ENCODE measurements around the gene KLF15. TPM values are rescaled to one million over a fixed set of nuclear protein-coding genes. Genes with fewer than 3 reads are reported as not detected.

Gene KLF15
- total RNA-seq, 1 donor from 2014 or later, result 25.3 TPM

- no peaks in the 10 kb centered on the region for H3K27me3 ChIP-seq
- DNase-seq (ENCODE audit: extremely low spot score in 2 of 2), result no peak
- H3K4me1 ChIP-seq, result peaks cover 21% of the 10 kb centered on the region
- intact Hi-C loops (cut with DNase I), result no loop called here
- H3K36me3 ChIP-seq, result no peaks in the 10 kb centered on the region
- no peak overlapping the region for H3K4me3 ChIP-seq
- no peaks in the 10 kb centered on the region for H3K9me3 ChIP-seq
- TF ChIP-seq CTCF (IDR thresholded peaks at IDR 0.05) (no peak), POLR2A (IDR thresholded peaks at IDR 0.05) (no peak), POLR2AphosphoS5 (IDR thresholded peaks at IDR 0.05; ENCODE audit: insufficient read depth in 1 of 2, low read depth in 1 of 2) (no peak)
- no peak overlapping the region for H3K27ac ChIP-seq
Measured at GRCh38 chr3:126373146-126373613, 16.0 kb upstream of the KLF15 start.

GRCh38 chr3:126372413-126373145, 15.4 kb upstream of the KLF15 start:
- peaks cover 21% of the 10 kb centered on the region for H3K4me1 ChIP-seq
- DNase-seq (ENCODE audit: extremely low spot score in 2 of 2), result no peak
- H3K36me3 ChIP-seq, result no peaks in the 10 kb centered on the region
- intact Hi-C loops (cut with DNase I), result no loop called here
- H3K9me3 ChIP-seq, result no peaks in the 10 kb centered on the region
- no peak overlapping the region for H3K4me3 ChIP-seq
- no peaks in the 10 kb centered on the region for H3K27me3 ChIP-seq
- TF ChIP-seq POLR2AphosphoS5 (IDR thresholded peaks at IDR 0.05; ENCODE audit: insufficient read depth in 1 of 2, low read depth in 1 of 2) (no peak), POLR2A (IDR thresholded peaks at IDR 0.05) (no peak), CTCF (IDR thresholded peaks at IDR 0.05) (no peak)
- no peak overlapping the region for H3K27ac ChIP-seq

GRCh38 chr3:126371096-126371705, 14.0 kb upstream of the KLF15 start:
- no peaks in the 10 kb centered on the region for H3K27me3 ChIP-seq
- H3K4me3 ChIP-seq, result no peak overlapping the region
- peaks cover 19% of the 10 kb centered on the region for H3K4me1 ChIP-seq
- intact Hi-C loops (cut with DNase I), result no loop called here
- H3K36me3 ChIP-seq, result no peaks in the 10 kb centered on the region
- H3K9me3 ChIP-seq, result no peaks in the 10 kb centered on the region
- TF ChIP-seq POLR2AphosphoS5 (IDR thresholded peaks at IDR 0.05; ENCODE audit: insufficient read depth in 1 of 2, low read depth in 1 of 2) (no peak), POLR2A (IDR thresholded peaks at IDR 0.05) (no peak), CTCF (IDR thresholded peaks at IDR 0.05) (no peak)
- DNase-seq (ENCODE audit: extremely low spot score in 2 of 2), result no peak
- H3K27ac ChIP-seq, result no peak overlapping the region

- DNase-seq (ENCODE audit: extremely low spot score in 2 of 2), result no peak
- H3K4me3 ChIP-seq, result no peak overlapping the region
- no peaks in the 10 kb centered on the region for H3K9me3 ChIP-seq
- TF ChIP-seq CTCF (IDR thresholded peaks at IDR 0.05) (no peak), POLR2AphosphoS5 (IDR thresholded peaks at IDR 0.05; ENCODE audit: insufficient read depth in 1 of 2, low read depth in 1 of 2) (no peak), POLR2A (IDR thresholded peaks at IDR 0.05) (no peak)
- no peaks in the 10 kb centered on the region for H3K27me3 ChIP-seq
- peaks cover 13% of the 10 kb centered on the region for H3K4me1 ChIP-seq
- no peak overlapping the region for H3K27ac ChIP-seq
- intact Hi-C loops (cut with DNase I), result no loop called here
- no peaks in the 10 kb centered on the region for H3K36me3 ChIP-seq
Measured at GRCh38 chr3:126370606-126371005, 13.4 kb upstream of the KLF15 start.

- TF ChIP-seq CTCF (IDR thresholded peaks at IDR 0.05), result no peak
- no peak for TF ChIP-seq POLR2A (IDR thresholded peaks at IDR 0.05)
- H3K4me1 ChIP-seq, result peaks cover 8% of the 10 kb centered on the region
- H3K9me3 ChIP-seq, result no peaks in the 10 kb centered on the region
- no peaks in the 10 kb centered on the region for H3K27me3 ChIP-seq
- no peak for DNase-seq (ENCODE audit: extremely low spot score in 2 of 2)
- no peak overlapping the region for H3K27ac ChIP-seq
- H3K4me3 ChIP-seq, result no peak overlapping the region
- no peaks in the 10 kb centered on the region for H3K36me3 ChIP-seq
- intact Hi-C loops (cut with DNase I), result no loop called here
Measured at GRCh38 chr3:126370055-126370454, 12.8 kb upstream of the KLF15 start.

Measured in vagina (tissue), 2 donors.